ENCODE data around the gene TXK.
A peak's percentile ranks its signal among the peaks of the same experiment; 100 is the strongest.

The TXK gene

GRCh38 chr4:48103483-48104139 is 30.4 kb downstream of the TXK start:
- DNase-seq (ENCODE audit: low read depth): no peak

DNA sequence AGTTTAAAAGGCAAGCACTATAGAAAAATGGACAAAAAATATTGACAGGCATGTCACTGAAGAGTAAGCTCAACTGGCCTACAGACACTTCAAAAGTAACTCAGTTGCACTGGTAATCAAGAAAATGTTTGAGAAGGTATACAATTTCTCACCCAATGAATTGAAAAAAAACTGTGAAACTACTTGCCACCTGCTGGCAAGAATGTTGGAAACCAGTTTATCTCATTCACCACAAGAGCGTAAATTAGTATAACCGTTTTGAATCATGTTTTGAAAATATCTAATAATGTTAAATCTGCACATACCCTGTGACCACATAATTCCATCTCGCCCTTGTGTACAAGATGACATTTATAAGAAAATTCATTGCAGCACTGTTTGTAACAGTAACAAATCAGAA is 31.7 kb downstream of the TXK start:
- DNase-seq (ENCODE audit: low read depth): no peak

GRCh38 chr4:48100256-48100655 is 33.8 kb downstream of the TXK start:
- DNase-seq (ENCODE audit: low read depth): no peak

DNA sequence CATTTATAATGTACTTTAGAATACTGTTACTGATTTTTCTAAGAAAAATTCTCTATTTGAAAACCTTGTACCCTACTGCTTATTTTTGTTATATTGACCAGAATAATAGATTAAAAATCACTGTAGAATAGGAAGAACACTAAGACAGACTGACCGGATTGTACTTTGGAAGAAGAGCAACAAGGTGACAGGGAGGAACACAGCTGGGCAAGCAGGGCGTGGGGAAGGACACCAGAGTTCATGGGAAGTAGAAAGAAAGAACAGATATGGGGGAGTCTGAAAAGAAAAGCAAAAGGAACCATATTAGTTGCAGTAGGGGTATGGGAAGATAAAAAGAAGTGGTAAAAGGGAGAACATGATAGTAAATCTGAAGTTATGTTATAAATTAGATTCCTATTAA is 38.6 kb downstream of the TXK start:
- no peak for DNase-seq (ENCODE audit: low read depth)

DNA sequence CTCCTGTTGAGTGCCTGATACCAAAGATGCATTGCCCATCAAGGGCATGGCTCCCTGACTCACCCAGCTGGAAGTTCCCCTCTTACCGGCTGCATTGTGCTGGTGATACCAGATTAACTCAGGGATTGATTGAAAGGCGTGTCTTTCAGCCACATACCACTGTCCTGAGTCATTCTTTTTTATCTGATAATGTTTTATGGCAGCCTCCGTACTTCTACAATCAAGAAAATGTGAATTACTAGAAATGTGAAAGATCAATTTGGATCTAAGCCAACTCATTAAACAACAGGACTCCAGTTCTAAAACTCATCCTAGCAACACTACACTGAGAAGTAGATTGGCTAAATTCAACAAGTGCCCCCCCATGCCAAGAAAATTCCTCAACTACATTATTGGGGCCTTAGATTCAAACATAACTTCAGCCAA is 40.0 kb downstream of the TXK start:
- DNase-seq (ENCODE audit: low read depth): peak; percentile 84

DNA sequence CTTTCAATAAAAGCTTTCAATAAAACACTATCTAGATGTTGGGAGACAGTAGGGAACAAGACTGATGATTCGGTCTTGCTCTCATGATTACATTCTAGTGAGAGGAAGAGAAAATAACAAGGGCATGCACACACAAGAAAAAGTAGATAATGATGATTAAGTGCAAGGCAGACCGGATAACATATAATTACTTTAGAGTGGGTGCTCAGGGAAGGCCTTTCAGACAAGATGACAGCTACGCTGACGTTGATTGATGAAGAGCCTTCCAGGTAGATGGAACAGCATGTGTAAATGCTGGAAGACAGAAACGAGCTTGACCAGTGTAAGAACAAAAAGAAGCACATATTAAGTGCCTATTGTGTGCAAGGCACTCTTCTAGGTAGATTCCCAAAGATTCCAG is 43.4 kb downstream of the TXK start:
- no peak for DNase-seq (ENCODE audit: low read depth)

GRCh38 chr4:48085821-48086589 is 48.0 kb downstream of the TXK start:
- no peak for DNase-seq (ENCODE audit: low read depth)

DNA sequence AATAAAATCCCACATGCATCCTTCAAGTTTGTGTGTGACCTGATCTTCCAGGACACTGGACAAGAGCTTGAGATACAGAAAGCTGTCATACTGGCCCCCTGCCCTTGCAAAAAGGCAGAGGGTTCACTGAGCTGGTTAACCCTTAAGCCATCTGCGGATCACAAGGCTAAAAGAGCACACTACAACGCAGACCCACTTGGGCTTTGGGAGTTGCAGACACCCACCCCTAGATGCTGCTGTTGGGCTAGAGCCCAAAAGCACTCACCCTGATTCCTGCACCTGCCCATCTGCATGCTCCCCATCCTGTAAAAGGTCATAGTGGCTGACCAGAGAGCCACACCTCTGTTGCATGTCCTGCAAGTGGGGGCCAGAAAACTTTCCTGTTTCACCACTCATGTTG is 51.1 kb downstream of the TXK start:
- no peak for DNase-seq (ENCODE audit: low read depth)

DNA sequence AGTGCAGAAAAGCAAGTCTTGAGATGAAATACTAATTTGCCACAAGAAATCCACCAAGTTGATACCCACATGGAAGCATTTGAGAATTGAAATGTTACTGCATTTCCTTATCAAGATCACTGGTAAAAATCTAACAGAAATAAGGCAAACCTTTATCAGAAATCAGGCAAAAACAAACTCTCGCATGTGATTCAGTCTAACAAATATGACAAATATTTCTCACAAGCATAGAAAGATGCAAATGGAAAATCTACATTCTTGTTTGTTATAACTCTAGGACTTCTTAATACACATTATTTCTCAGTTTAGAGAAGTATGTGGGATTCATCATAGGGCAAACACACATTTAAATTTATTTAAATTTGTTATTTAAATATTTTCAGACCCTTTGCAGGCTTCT is 52.9 kb downstream of the TXK start:
- DNase-seq (ENCODE audit: low read depth): peak; percentile 52

- DNase-seq (ENCODE audit: low read depth): peak; percentile 91
These were observed 54.1 kb downstream of the TXK start for GRCh38 chr4:48079972-48080391.

GRCh38 chr4:48078862-48079655 is 55.0 kb downstream of the TXK start:
- DNase-seq (ENCODE audit: low read depth): no peak

GRCh38 chr4:48078425-48078824 is 55.6 kb downstream of the TXK start:
- no peak for DNase-seq (ENCODE audit: low read depth)

DNA sequence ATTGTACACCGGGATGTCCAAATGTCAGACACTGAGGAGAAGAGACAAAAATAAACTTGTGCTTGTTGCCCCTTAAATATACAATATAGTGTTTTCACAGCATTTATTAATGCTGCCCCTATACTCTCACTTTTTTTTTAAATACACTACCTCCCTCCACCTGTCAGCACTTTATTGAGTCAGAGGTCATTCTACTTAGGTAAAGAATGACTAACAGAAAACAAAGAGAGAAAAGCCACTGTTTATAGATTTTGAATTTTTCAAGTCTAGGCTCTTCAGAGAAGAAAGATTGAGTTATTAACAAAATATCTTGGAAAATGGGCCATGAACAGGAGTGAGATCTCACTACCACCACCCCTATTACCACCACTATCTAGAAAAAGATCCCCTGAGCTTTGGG is 59.4 kb downstream of the TXK start:
- DNase-seq (ENCODE audit: low read depth): no peak

DNA sequence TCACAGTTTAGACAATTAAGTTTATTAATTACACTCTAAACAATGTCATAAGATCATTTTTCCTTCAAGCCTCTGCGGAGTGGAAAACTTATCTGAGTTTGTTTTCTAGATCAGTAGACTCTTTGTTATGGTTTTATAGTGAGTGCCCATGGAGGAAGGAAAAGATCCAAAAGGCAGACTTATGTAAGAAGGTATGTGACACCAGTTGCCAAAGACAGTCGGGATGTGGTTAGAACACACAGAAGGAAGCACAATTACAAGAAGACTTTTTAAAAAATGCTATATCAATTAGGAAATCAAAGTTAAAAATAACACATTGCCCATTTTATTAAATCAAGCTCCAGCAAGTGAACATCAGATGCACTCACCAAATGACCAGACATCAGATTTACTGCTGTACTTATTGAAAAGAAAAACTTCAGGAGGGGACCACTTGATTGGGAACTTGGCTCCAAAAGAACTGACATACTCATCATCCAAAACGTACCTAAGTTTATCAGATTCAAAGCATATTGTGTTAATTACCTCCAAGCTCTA is 60.4 kb downstream of the TXK start:
- DNase-seq (ENCODE audit: low read depth): no peak

GRCh38 chr4:48071191-48071590 is 62.9 kb downstream of the TXK start:
- DNase-seq (ENCODE audit: low read depth): peak; percentile 92

- DNase-seq (ENCODE audit: low read depth): no peak
These were observed 65.0 kb downstream of the TXK start for GRCh38 chr4:48069026-48069425.

DNA sequence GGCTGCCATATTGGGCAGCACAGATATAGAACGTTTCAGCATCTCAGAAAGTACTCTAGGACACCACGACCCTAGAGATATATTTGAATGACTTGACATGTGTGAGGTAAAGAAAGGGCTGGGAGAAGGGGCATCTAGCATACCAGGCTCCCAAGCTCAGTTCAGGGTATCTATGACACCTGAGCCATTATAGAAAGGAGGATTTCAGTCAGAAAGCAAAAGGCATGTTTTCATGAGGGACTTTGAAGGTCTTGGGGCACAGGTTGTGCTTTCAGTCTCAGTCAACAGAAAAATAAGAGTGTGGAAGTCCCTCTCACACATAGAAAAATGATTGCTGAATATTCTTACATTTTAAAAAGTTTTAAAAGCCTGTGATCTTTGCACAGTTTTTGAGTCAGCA is 65.9 kb downstream of the TXK start:
- no peak for DNase-seq (ENCODE audit: low read depth)

DNA sequence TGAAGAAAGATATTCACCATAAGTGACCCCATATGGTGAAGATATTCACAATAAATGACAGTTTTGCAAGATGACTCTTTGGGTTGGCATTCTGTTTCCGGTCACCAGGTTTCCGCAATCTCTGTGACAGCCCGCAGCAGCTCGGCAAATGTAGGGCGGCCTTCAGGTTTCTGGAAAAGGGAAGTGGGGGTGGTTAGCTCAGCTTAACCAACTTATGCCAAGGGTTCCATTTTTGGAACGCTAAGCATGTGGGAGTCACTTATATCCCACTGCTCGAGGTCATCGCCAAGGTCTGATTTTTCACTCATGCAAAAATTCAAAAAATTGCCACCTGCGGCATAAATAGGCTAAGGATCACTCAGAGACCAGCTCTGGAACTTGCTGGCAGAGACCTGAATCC is 66.5 kb downstream of the TXK start:
- no peak for DNase-seq (ENCODE audit: low read depth)

GRCh38 chr4:48065587-48066052 is 68.4 kb downstream of the TXK start:
- DNase-seq (ENCODE audit: low read depth): no peak

DNA sequence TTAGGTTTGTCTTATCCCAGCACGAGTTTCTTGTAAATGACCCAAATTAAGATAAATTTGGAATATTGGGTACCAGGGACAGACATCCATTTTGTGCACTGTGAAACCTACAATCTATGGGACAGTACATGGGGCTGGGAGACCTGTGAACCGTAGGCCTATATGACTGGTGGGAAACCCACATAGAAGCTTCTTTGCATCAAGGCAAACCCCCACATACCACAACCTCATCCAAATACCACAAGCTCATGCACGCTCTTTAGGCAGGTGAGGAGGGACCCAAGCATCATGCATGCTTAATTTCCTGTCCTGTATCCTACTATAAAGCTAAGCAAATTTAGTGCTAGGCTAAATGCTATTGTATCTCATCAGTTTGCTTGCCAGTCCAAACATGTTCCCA is 69.7 kb downstream of the TXK start:
- DNase-seq (ENCODE audit: low read depth): no peak

- no peak for DNase-seq (ENCODE audit: low read depth)
These were observed 75.2 kb downstream of the TXK start for GRCh38 chr4:48058617-48059530.

- DNase-seq (ENCODE audit: low read depth): no peak
These were observed 83.0 kb downstream of the TXK start for GRCh38 chr4:48051078-48051477.
